ENCODE measurements around the gene NCKAP5L.

Gene NCKAP5L

GRCh38 chr12:49741882-49742620 lies 86.2 kb downstream of the NCKAP5L start:
- H3K9me3 ChIP-seq (ENCODE audit: control insufficient read depth, low read length): no peaks in the 10 kb centered on the region
- peak overlapping the region; percentile 98 for H3K27ac ChIP-seq
- H3K4me1 ChIP-seq: peaks cover 2% of the 10 kb centered on the region
- no peak for TF ChIP-seq CTCF (IDR thresholded peaks at IDR 0.05)
- peaks cover 44% of the 10 kb centered on the region for H3K79me2 ChIP-seq
- H3K4me2 ChIP-seq (ENCODE audit: low read length): peak overlapping the region; percentile 80
- H3K4me3 ChIP-seq (ENCODE audit: low read depth, low read length): peak overlapping the region; percentile 93
- H3K36me3 ChIP-seq (ENCODE audit: control insufficient read depth, insufficient read depth, low read length): no peaks in the 10 kb centered on the region
- peak overlapping the region; percentile 85 for H2AFZ ChIP-seq
- no peaks in the 10 kb centered on the region for H3K27me3 ChIP-seq (ENCODE audit: control insufficient read depth, insufficient read depth, low read length)
- H3K9ac ChIP-seq: peak overlapping the region; percentile 94
